Measurements from ENCODE around the gene TMEM82. TPM values are rescaled to one million over a fixed set of nuclear protein-coding genes. Genes with fewer than 3 reads are reported as not detected.

TMEM82 gene
- total RNA-seq, 1 experiment from 2014 or later, result not detected

GRCh38 chr1:15767941-15768340 is 25.6 kb downstream of the TMEM82 start:
- no peak overlapping the region for H3K27ac ChIP-seq (ENCODE audit: low read depth, low read length, poor library complexity, severe bottlenecking)
- no peaks in the 10 kb centered on the region for H3K9me3 ChIP-seq (ENCODE audit: low read depth, low read length, poor library complexity, severe bottlenecking)
- H3K36me3 ChIP-seq (ENCODE audit: insufficient read depth, low read length, poor library complexity, severe bottlenecking), result peaks cover 23% of the 10 kb centered on the region
- no peak for TF ChIP-seq EZH2 (IDR thresholded peaks at IDR 0.05; ENCODE audit: borderline replicate concordance, low read depth, low read length, poor library complexity, severe bottlenecking)
- TF ChIP-seq, protein P1, sequence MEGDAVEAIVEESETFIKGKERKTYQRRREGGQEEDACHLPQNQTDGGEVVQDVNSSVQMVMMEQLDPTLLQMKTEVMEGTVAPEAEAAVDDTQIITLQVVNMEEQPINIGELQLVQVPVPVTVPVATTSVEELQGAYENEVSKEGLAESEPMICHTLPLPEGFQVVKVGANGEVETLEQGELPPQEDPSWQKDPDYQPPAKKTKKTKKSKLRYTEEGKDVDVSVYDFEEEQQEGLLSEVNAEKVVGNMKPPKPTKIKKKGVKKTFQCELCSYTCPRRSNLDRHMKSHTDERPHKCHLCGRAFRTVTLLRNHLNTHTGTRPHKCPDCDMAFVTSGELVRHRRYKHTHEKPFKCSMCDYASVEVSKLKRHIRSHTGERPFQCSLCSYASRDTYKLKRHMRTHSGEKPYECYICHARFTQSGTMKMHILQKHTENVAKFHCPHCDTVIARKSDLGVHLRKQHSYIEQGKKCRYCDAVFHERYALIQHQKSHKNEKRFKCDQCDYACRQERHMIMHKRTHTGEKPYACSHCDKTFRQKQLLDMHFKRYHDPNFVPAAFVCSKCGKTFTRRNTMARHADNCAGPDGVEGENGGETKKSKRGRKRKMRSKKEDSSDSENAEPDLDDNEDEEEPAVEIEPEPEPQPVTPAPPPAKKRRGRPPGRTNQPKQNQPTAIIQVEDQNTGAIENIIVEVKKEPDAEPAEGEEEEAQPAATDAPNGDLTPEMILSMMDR (conservative IDR thresholded peaks at IDR 0.05; ENCODE audit: low read depth, low read length), result no peak
- CTCF ChIA-PET, result interaction anchor here (0.5 kb wide), 1 partner anchor 15 kb away, joined by 6 read pairs; no protein-coding TSS in a partner anchor
- POLR2A ChIA-PET (ENCODE audit: low non-redundant PET), result no interaction called here
- no peak overlapping the region for H3K4me3 ChIP-seq (ENCODE audit: low read depth, low read length, poor library complexity, severe bottlenecking)
- no peaks in the 10 kb centered on the region for H3K27me3 ChIP-seq (replicated peaks; ENCODE audit: insufficient read depth, low read depth, low read length, poor library complexity)
- no TSS peak for BruUV-seq (replicated peaks)
- DNase-seq (ENCODE audit: low spot score), result no peak
- H3K4me1 ChIP-seq (ENCODE audit: insufficient read depth, low read length, poor library complexity, severe bottlenecking), result no peaks in the 10 kb centered on the region
- intact Hi-C loops (cut with micrococcal nuclease; ENCODE audit: unreplicated experiment), result no loop called here

DNA sequence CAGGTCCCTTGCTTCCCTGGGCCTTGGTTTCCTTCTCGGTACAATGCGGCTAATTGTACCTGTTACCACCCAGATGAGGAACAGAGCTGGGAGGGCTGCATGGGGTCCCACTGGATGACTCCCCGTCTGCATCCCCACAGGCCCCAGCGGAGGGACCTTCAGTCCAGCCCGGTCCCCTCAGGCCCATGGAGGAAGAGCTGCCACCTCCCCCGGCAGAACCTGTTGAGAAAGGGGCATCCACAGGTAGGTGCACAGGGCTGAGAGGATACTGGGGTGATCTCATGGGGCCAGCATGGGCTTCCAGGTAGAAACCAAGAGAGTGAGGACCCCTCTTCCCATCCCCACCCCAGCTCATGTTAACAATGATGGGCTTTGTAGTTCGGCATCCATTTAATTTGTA is 26.1 kb downstream of the TMEM82 start:
- intact Hi-C loops (cut with micrococcal nuclease; ENCODE audit: unreplicated experiment), result no loop called here
- TF ChIP-seq, protein P1 (conservative IDR thresholded peaks at IDR 0.05; ENCODE audit: low read depth, low read length), result no peak
- TF ChIP-seq EZH2 (IDR thresholded peaks at IDR 0.05; ENCODE audit: borderline replicate concordance, low read depth, low read length, poor library complexity, severe bottlenecking), result no peak
- H3K27me3 ChIP-seq (replicated peaks; ENCODE audit: insufficient read depth, low read depth, low read length, poor library complexity), result no peaks in the 10 kb centered on the region
- no peaks in the 10 kb centered on the region for H3K9me3 ChIP-seq (ENCODE audit: low read depth, low read length, poor library complexity, severe bottlenecking)
- POLR2A ChIA-PET (ENCODE audit: low non-redundant PET), result no interaction called here
- H3K4me1 ChIP-seq (ENCODE audit: insufficient read depth, low read length, poor library complexity, severe bottlenecking), result no peaks in the 10 kb centered on the region
- H3K27ac ChIP-seq (ENCODE audit: low read depth, low read length, poor library complexity, severe bottlenecking), result no peak overlapping the region
- BruUV-seq (replicated peaks), result no TSS peak
- no peak overlapping the region for H3K4me3 ChIP-seq (ENCODE audit: low read depth, low read length, poor library complexity, severe bottlenecking)
- CTCF ChIA-PET, result no interaction called here
- H3K36me3 ChIP-seq (ENCODE audit: insufficient read depth, low read length, poor library complexity, severe bottlenecking), result peaks cover 23% of the 10 kb centered on the region
- no peak for DNase-seq (ENCODE audit: low spot score)

DNA sequence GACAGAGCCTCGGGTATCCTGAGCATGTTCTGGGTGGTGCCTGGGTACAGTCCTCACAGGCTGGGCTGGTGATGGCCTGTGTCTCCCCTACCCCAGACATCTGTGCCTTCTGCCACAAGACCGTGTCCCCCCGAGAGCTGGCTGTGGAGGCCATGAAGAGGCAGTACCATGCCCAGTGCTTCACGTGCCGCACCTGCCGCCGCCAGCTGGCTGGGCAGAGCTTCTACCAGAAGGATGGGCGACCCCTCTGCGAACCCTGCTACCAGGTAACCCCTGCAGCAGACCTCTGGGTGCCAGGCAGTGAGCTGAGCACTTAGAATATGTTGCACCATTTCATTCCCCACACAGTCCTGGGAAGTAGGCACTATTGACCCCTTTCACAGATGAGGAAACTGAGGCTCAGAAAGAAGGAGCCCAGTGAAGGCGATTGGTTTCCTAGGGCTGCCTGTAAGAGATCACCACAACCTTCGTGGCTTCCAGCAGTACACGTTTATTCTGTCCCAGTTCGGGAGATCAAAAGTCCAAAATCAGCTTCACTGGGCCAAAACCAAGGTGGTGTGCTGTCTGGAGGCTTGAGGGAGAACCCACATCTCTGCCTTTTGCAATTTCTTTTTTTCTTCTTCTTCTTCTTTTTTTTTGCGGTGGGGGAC is 28.1 kb downstream of the TMEM82 start:
- TF ChIP-seq, protein P1 (conservative IDR thresholded peaks at IDR 0.05; ENCODE audit: low read depth, low read length), result no peak
- no peak for TF ChIP-seq EZH2 (IDR thresholded peaks at IDR 0.05; ENCODE audit: borderline replicate concordance, low read depth, low read length, poor library complexity, severe bottlenecking)
- no peaks in the 10 kb centered on the region for H3K4me1 ChIP-seq (ENCODE audit: insufficient read depth, low read length, poor library complexity, severe bottlenecking)
- BruUV-seq (replicated peaks), result no TSS peak
- POLR2A ChIA-PET (ENCODE audit: low non-redundant PET), result interaction anchor here (0.6 kb wide), 1 partner anchor 502 kb away, joined by 4 read pairs; no protein-coding TSS in a partner anchor
- intact Hi-C loops (cut with micrococcal nuclease; ENCODE audit: unreplicated experiment), result no loop called here
- no peaks in the 10 kb centered on the region for H3K9me3 ChIP-seq (ENCODE audit: low read depth, low read length, poor library complexity, severe bottlenecking)
- DNase-seq (ENCODE audit: low spot score), result no peak
- H3K36me3 ChIP-seq (ENCODE audit: insufficient read depth, low read length, poor library complexity, severe bottlenecking), result peaks cover 27% of the 10 kb centered on the region
- H3K4me3 ChIP-seq (ENCODE audit: low read depth, low read length, poor library complexity, severe bottlenecking), result no peak overlapping the region
- H3K27me3 ChIP-seq (replicated peaks; ENCODE audit: insufficient read depth, low read depth, low read length, poor library complexity), result no peaks in the 10 kb centered on the region
- CTCF ChIA-PET, result interaction anchor here (0.6 kb wide), 1 partner anchor 32 kb away, joined by 4 read pairs; no protein-coding TSS in a partner anchor
- H3K27ac ChIP-seq (ENCODE audit: low read depth, low read length, poor library complexity, severe bottlenecking), result no peak overlapping the region

Data from A673 (cell line).